GM12892 (cell line): ENCODE results near the gene FBXO15.
A peak's percentile ranks its signal among the peaks of the same experiment; 100 is the strongest.

Experiments used
- DNase-seq: peaks from one replicate; pipeline ENCODE4 v3.0.0; 2011; ENCODE audit not compliant: insufficient read length
- FAIRE-seq: peaks from 2 replicates; lab custom pipeline; 2011; peaks lifted over from hg19 to GRCh38; lab: Jason Lieb, UNC
- POLR2A ChIP-seq: IDR thresholded peaks from 2 replicates; pipeline ENCODE4 v1.6.1; 2011; ENCODE audit warnings: low read depth, low read length, control low read depth
- POLR2AphosphoS5 ChIP-seq: IDR thresholded peaks from 2 replicates; pipeline ENCODE4 v1.6.1; 2011; ENCODE audit warnings: low read depth, low read length, control low read depth
- TAF1 ChIP-seq: IDR thresholded peaks from 2 replicates; pipeline ENCODE4 v1.6.1; 2011; ENCODE audit warnings: low read depth, mild to moderate bottlenecking, control low read depth, low read length, borderline replicate concordance

FBXO15 gene

DNA sequence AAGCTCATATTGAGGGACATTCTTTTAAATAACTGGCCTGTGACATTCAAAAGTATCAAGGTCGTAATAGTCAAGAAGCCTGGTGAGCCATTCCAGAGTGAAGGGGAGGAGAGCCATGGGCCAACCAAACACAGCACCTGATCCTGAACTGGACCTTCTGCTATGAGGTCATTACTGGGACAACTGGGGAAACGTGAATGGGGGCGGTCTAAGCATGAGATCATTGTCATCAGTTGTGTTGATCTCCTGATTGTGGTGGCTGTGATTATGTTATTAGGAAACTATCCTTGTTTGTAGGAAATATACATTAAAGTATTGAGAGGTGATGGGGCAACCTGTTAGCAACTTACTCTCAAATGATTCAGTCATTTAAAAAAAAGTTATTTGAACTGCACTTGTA, 79.3 kb downstream of the FBXO15 start:
- DNase-seq = no peak
- TF ChIP-seq POLR2A (no peak), POLR2AphosphoS5 (no peak), TAF1 (no peak)
- no peak for FAIRE-seq

DNA sequence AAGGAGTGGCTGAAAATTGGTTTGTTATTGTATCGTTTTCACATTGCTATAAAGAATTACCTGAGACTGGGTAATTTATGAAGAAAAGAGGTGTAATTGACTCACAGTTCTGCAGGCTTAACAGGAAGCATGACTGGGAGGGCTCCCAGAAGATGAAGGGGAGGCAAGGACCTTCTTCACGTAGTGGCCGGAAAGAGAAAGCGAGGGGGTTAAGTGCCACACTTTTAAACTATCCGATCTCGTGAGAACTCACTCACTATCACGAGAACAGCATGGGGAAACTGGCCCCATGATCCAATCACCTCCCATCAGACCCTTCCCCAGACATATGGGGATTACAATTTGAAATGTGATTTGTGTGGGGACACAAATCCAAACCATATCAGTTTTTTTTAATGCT, 81.6 kb downstream of the FBXO15 start:
- TF ChIP-seq TAF1 (no peak), POLR2A (no peak), POLR2AphosphoS5 (no peak)
- FAIRE-seq = no peak
- no peak for DNase-seq

DNA sequence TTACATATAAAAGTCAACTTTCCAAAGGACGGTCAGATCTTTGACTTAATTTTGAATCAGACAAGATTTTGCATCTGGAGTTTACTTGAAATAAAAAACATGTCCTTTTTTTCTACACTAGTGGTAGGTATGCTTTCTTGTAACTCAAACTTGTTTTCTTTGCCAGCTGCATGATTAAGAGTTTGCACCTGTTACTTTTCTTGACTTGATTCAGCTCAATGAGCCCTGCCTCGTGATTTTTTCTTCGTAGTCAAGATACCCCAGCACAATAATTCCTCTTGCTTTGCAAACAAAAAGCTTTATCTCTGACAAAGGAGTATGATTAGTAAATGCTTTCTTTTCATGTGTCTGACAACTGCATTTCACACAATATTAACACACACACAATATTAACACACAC, 82.3 kb downstream of the FBXO15 start:
- no peak for FAIRE-seq
- TF ChIP-seq TAF1 = no peak
- TF ChIP-seq POLR2AphosphoS5 = no peak
- no peak for TF ChIP-seq POLR2A
- no peak for DNase-seq

DNA sequence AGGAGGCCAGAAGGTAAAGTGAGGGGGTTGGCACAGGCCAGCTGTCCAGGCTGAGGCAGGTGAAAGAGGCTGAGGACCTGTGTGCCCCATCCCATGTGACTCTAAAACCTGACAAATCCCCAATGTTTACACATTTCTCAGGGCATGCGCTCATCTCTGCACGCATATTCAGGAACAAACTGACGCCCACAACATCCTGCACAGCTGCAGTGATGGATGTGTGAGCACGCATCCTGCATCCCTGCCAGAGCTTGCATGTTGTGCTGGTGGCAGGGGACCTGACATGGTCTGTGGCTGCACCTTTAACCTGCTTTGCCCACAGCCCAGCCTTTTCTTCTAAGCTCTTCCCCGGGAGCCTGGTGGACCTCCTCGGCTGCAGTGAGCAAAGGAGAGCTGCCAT, 83.1 kb downstream of the FBXO15 start:
- TF ChIP-seq TAF1 = no peak
- TF ChIP-seq POLR2AphosphoS5 = no peak
- no peak for TF ChIP-seq POLR2A
- DNase-seq (no peak), FAIRE-seq (peak; percentile 33)

DNA sequence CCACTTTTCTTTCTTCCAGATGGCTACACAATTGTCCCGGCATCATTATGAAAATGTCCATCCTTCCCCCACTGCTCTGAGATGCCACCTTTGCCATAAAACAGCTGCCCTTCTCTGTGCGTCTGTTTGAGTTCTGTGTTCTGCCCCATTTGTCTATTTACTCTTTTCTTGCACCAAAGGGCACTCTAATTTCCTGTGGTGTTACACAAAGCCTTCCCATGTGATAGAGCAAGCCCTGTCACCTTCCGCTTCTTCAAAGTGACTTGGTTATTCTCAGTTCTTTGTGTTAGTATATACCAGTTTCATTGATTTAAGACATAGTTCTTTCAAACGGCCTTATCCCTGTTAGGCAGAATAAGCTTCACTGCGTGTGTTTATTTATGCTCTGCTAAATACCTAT, 84.1 kb downstream of the FBXO15 start:
- FAIRE-seq (no peak), DNase-seq (no peak)
- TF ChIP-seq POLR2A (no peak), TAF1 (no peak), POLR2AphosphoS5 (no peak)

DNA sequence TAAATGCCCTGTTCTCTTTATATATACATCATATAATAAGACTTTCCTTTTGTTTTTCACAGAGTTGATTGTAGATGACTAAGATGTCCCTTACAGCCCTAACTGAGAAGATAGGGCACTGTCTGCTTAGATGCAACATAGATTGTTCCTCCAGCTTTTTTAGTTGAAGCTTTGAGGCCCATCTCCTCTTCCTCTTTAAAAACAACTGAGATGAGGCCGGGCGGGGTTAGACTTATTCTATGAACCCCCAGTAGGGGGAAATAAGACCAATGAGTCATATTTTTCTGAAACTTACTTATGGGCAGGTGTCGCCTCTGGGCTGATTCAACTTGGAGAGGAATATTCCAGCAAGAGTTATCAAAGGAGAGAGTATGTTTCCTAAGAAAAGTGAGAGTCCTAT, 84.6 kb downstream of the FBXO15 start:
- TF ChIP-seq POLR2A = no peak
- no peak for TF ChIP-seq POLR2AphosphoS5
- no peak for TF ChIP-seq TAF1
- no peak for FAIRE-seq
- DNase-seq = peak; percentile 21

DNA sequence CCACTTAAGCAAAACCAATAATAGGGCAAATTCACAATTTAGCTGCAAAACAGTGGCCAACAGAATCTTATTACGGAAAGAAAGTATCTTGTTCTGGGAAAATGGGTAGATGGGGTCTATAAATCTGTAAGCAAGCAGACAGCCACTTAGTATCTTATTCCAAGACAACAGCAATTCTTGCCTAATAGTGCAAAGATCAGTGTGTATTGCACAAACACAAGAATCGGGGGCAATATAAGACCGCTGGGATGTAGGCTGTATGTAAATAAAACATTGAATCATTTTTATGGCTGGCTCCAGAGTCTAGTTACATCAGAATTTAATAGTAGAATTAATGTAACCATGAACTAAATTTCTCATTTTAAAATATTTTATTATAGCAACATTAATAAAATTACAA, 85.6 kb downstream of the FBXO15 start:
- DNase-seq = no peak
- no peak for FAIRE-seq
- TF ChIP-seq POLR2AphosphoS5 (no peak), TAF1 (no peak), POLR2A (no peak)

DNA sequence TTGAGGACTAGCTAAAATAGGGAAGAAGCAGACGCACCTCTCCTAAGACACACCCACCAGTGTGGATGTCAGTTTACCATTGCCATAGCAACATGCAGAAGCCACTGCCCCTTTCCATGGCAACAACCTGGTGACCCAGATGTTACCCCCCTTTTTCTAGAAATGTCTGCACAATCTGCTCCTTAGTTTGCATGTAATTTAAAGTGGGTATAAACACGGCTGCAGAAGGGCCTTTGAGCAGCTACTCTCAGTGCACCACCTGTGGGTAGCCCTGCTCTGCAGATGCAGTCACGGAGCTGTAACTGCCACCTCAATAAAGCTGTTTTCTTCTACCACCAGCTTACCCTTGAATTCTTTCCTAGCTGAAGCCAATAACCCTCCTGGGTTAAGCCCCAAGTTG, 87.1 kb downstream of the FBXO15 start:
- FAIRE-seq (no peak), DNase-seq (no peak)
- TF ChIP-seq TAF1 (no peak), POLR2AphosphoS5 (no peak), POLR2A (no peak)

DNA sequence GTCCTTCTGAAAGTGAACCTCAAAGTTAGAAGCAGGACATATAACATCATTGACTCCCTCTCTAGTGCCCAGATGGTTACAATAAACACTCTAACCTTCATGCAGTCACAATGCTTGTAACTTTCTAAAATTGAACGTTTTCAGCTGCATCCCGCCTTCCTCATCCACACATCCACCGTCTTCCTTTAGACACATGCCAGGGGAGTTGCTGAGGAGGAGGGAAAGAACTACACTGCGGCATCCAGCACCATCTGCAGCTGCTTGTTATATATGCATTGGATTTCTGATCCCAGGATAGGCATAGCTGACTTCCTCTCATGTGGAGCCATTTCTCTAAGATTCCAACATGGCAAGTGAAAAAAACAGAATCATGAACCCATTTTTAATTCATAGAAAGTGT, 96.8 kb downstream of the FBXO15 start:
- FAIRE-seq (no peak), DNase-seq (no peak)
- no peak for TF ChIP-seq TAF1
- no peak for TF ChIP-seq POLR2A
- TF ChIP-seq POLR2AphosphoS5 = no peak

DNA sequence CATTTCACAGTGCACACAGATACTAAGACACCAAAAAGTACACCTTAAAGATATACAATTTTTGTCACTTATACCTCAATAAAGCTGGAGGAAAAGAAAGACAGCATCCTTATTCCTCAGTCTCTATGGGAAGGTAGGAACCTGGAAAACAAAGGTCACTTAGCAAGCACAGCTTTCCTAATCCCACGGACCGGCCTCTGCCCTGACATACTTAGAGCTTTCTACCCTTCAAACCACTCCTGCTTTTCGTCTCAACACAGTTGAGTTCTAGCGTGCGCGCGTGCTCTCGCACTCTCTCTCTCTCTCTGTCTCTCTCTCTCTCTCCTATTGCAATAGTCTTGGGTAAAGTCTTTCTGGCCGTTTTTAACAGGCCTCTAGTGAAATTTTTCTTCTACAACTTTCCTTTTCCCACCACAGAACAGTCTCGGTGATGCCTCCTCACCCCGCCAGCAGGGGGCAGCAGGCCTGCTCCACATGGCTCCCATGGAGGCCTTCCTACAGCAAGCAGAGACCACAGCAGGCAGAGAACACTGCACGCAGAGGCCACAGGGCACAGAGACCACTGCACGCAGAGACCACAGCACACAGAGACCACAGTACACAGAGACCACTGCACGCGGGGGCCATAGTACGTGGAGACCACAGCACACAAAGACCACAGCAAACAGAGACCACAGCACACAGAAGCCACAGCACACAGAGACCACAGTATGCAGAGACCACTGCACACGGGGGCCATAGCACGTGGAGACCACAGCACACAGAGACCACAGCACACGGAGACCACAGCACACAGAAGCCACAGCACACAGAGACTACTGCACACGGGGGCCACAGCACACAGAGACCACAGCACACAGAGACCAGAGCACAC, 106.9 kb downstream of the FBXO15 start:
- FAIRE-seq (no peak), DNase-seq (peak; percentile 22)
- TF ChIP-seq POLR2AphosphoS5 (no peak), POLR2A (no peak), TAF1 (no peak)

DNA sequence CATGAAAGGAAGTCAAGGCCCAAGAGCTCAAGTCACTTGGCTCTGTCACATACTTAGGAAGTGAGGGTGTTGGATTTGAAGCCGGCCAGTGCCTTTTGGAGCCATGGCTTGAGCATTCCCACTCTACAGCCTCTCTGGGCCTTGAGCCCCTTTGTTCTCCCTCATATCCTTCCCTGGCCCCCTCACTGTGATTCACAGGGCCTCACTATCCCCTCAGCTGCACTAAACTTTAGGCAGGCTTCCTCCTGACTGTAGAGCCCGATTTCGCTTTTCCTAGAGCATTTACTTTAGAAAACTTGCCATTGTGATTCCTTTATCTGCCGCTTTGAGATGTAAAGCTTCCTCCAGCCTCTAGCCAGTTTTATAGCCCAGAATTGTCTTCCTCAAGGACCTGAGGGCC, 107.6 kb downstream of the FBXO15 start:
- DNase-seq = no peak
- TF ChIP-seq POLR2A (no peak), POLR2AphosphoS5 (no peak), TAF1 (no peak)
- FAIRE-seq = no peak

DNA sequence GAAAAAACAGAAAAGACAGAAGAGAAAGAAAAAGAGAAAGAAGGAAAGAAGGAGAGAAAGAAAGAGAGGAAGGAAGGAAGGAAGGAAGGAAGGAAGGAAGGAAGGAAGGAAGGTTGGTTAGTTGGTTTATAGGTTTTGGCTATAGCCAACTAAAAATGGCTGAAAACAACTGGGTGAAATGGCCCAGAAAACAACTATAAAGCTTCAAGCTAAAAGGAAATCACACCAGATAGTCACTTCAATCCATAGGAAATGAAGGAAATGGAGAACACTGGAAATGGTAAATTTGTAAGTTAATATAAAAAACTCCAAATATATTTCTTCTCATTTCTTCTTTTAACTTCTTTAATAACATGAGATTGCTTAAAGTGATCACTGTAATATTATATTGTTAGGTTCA, 118.5 kb downstream of the FBXO15 start:
- no peak for DNase-seq
- TF ChIP-seq POLR2AphosphoS5 (no peak), TAF1 (no peak), POLR2A (no peak)

More for the DNA sequence above, 118.5 kb downstream of the FBXO15 start:
- no peak for FAIRE-seq
